HepG2 (cell line): ENCODE results near the gene TAS1R1. TPM values are rescaled to one million over a fixed set of nuclear protein-coding genes. Genes with fewer than 3 reads are reported as not detected.

Experiments used
- FOXA1 ChIP-seq, 2 experiments: fragments of 450-650 bp in 1 of 2; sonication (generic) in 1 of 2; formaldehyde crosslinking in 1 of 2; IDR thresholded peaks; 2 replicates each; pipeline versions ENCODE4 v1.4.0 to v1.6.1; 2016 to 2020; ENCODE audit warnings: missing genetic modification reagents in 1 of 2
- HOXA9 ChIP-seq: sonication (generic); formaldehyde crosslinking; IDR thresholded peaks from 2 replicates; pipeline ENCODE4 v1.8.1; 2022; ENCODE audit warnings: missing genetic modification reagents, mild to moderate bottlenecking, moderate library complexity, borderline replicate concordance
- ZFP62 ChIP-seq: sonication (generic); formaldehyde crosslinking; IDR thresholded peaks from 2 replicates; pipeline ENCODE4 v1.4.0; 2020; ENCODE audit warnings: missing genetic modification reagents
- ZNF337 ChIP-seq: sonication (generic); formaldehyde crosslinking; IDR thresholded peaks from 2 replicates; pipeline ENCODE4 v1.5.1; 2020; ENCODE audit warnings: missing genetic modification reagents, low read depth, mild to moderate bottlenecking, borderline replicate concordance
- ZNF367 ChIP-seq: sonication (generic); formaldehyde crosslinking; IDR thresholded peaks from 2 replicates; pipeline ENCODE4 v1.4.0; 2020; ENCODE audit warnings: missing genetic modification reagents, borderline replicate concordance
- ZNF562 ChIP-seq: sonication (generic); formaldehyde crosslinking; IDR thresholded peaks from 2 replicates; pipeline ENCODE4 v1.8.0; 2022; ENCODE audit warnings: missing genetic modification reagents, borderline replicate concordance
- ZNF747 ChIP-seq: sonication (generic); formaldehyde crosslinking; IDR thresholded peaks from 2 replicates; pipeline ENCODE4 v1.8.1; 2023; ENCODE audit warnings: missing genetic modification reagents, mild to moderate bottlenecking, borderline replicate concordance
- polyA plus RNA-seq, 8 experiments: library from polyadenylated mRNA; depleted of rRNA in 3 of 8; stranded (reverse) in 7 of 8; unstranded in 1 of 8; fragments of >200 nt; fragmentation: Illumina TruSeq in 4 of 8; extraction: Trizol in 4 of 8; gene quantifications; 2 replicates each; pipeline versions ENCODE4 v1.2.1 to v1.2.3, GENCODE V29; 2011 to 2016; ENCODE audit warnings: low read depth in 4 of 8, missing spikeins in 1 of 8, mixed read lengths in 1 of 8; ENCODE audit not compliant: insufficient read depth in 1 of 8
- total RNA-seq, 5 experiments: library from RNA; depleted of rRNA; stranded (reverse); fragments of >200 nt; fragmentation: Illumina TruSeq; extraction: Trizol; gene quantifications; 2 replicates each; pipeline ENCODE4 v1.2.3, GENCODE V29; 2016; ENCODE audit warnings: low read depth in 1 of 5
- TF ChIP-seq, protein P1 (sequence below): sonication (generic); formaldehyde crosslinking; IDR thresholded peaks from 2 replicates; pipeline ENCODE4 v1.5.0; 2020; ENCODE audit warnings: mild to moderate bottlenecking, missing genetic modification reagents
- TF ChIP-seq, protein P2 (sequence below): sonication (generic); formaldehyde crosslinking; IDR thresholded peaks from 2 replicates; pipeline ENCODE4 v1.9.0; 2022; ENCODE audit warnings: missing genetic modification reagents, mild to moderate bottlenecking, borderline replicate concordance
- TF ChIP-seq, protein P3 (sequence below): sonication (generic); formaldehyde crosslinking; IDR thresholded peaks from 2 replicates; pipeline ENCODE4 v1.5.0; 2020; ENCODE audit warnings: missing genetic modification reagents
- TF ChIP-seq, protein P4 (sequence below): sonication (generic); formaldehyde crosslinking; IDR thresholded peaks from 2 replicates; pipeline ENCODE4 v1.8.0; 2022; ENCODE audit warnings: mild to moderate bottlenecking, missing genetic modification reagents; ENCODE audit not compliant: insufficient replicate concordance
- TF ChIP-seq, protein P5 (sequence below): fragments of 450-650 bp; IDR thresholded peaks from 2 replicates; pipeline ENCODE4 v1.6.1; 2017; ENCODE audit warnings: mild to moderate bottlenecking

The TAS1R1 gene
- total and polyA plus RNA-seq, 2 of the 13 experiments (the other 11 are each of a cell fraction or from before 2014, with no cell fraction given), result 1.4 to 1.6 TPM

DNA sequence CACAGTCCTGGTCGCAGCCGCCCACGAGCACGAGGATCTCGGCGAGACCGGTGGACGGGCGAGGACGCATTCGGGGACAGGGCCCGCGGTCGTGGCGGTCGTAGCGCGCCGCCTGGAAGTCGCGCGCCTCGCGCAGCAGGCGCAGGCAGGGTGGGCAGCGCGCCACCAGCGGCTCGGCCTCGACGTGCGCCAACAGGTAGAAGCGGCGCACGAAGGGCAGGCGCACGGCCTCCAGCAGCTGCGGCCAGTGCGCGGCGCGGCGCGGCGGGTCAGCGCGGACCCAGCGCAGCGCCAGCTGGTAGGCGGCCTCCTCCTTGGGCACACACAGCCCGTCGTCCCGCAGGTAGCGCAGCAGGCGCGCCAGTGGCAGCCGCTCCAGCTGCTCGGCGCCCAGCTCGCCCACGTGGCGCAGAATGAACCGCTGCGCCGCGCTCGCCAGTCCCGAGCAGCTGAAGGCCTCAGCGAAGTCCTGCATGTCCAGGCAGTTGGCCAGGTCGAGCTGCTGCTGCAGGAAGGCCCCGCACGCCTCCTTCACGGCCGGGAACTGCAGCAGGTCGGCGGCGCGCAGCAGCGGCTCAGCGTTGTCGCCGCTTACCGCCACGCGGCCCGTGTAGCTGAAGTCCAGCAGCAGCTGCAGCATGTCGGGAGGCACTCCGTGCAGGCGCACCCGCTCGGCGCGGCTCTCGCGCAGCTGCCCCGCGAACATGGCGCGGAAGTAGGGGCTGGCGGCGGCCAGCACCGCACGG, 47.0 kb downstream of the TAS1R1 start (continued):
- TF ChIP-seq, protein P1, sequence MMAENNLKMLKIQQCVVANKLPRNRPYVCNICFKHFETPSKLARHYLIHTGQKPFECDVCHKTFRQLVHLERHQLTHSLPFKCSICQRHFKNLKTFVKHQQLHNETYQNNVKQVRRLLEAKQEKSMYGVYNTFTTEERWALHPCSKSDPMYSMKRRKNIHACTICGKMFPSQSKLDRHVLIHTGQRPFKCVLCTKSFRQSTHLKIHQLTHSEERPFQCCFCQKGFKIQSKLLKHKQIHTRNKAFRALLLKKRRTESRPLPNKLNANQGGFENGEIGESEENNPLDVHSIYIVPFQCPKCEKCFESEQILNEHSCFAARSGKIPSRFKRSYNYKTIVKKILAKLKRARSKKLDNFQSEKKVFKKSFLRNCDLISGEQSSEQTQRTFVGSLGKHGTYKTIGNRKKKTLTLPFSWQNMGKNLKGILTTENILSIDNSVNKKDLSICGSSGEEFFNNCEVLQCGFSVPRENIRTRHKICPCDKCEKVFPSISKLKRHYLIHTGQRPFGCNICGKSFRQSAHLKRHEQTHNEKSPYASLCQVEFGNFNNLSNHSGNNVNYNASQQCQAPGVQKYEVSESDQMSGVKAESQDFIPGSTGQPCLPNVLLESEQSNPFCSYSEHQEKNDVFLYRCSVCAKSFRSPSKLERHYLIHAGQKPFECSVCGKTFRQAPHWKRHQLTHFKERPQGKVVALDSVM (CRISPR knock-in tag), result peak; percentile 37; the same call in 1 of the 2 replicates
- TF ChIP-seq, protein P2, sequence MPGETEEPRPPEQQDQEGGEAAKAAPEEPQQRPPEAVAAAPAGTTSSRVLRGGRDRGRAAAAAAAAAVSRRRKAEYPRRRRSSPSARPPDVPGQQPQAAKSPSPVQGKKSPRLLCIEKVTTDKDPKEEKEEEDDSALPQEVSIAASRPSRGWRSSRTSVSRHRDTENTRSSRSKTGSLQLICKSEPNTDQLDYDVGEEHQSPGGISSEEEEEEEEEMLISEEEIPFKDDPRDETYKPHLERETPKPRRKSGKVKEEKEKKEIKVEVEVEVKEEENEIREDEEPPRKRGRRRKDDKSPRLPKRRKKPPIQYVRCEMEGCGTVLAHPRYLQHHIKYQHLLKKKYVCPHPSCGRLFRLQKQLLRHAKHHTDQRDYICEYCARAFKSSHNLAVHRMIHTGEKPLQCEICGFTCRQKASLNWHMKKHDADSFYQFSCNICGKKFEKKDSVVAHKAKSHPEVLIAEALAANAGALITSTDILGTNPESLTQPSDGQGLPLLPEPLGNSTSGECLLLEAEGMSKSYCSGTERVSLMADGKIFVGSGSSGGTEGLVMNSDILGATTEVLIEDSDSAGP (CRISPR knock-in tag), result peak; percentile 65
- TF ChIP-seq ZNF562 (no peak), ZNF747 (CRISPR knock-in tag) (no peak), HOXA9 (CRISPR knock-in tag) (no peak; the same call in 1 of the 2 replicates), ZFP62 (CRISPR knock-in tag) (no peak), ZNF367 (peak; percentile 69; the same call in 1 of the 2 replicates), FOXA1 (IDR thresholded peaks at IDR 0.05) (no peak), FOXA1 (CRISPR knock-in tag; IDR thresholded peaks at IDR 0.05) (no peak), ZNF337 (no peak)
- TF ChIP-seq, protein P3, sequence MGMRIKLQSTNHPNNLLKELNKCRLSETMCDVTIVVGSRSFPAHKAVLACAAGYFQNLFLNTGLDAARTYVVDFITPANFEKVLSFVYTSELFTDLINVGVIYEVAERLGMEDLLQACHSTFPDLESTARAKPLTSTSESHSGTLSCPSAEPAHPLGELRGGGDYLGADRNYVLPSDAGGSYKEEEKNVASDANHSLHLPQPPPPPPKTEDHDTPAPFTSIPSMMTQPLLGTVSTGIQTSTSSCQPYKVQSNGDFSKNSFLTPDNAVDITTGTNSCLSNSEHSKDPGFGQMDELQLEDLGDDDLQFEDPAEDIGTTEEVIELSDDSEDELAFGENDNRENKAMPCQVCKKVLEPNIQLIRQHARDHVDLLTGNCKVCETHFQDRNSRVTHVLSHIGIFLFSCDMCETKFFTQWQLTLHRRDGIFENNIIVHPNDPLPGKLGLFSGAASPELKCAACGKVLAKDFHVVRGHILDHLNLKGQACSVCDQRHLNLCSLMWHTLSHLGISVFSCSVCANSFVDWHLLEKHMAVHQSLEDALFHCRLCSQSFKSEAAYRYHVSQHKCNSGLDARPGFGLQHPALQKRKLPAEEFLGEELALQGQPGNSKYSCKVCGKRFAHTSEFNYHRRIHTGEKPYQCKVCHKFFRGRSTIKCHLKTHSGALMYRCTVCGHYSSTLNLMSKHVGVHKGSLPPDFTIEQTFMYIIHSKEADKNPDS (CRISPR knock-in tag), result peak; percentile 41; the same call in 1 of the 2 replicates
- TF ChIP-seq, protein P4, sequence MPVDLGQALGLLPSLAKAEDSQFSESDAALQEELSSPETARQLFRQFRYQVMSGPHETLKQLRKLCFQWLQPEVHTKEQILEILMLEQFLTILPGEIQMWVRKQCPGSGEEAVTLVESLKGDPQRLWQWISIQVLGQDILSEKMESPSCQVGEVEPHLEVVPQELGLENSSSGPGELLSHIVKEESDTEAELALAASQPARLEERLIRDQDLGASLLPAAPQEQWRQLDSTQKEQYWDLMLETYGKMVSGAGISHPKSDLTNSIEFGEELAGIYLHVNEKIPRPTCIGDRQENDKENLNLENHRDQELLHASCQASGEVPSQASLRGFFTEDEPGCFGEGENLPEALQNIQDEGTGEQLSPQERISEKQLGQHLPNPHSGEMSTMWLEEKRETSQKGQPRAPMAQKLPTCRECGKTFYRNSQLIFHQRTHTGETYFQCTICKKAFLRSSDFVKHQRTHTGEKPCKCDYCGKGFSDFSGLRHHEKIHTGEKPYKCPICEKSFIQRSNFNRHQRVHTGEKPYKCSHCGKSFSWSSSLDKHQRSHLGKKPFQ (CRISPR knock-in tag), result no peak
- TF ChIP-seq, protein P5, sequence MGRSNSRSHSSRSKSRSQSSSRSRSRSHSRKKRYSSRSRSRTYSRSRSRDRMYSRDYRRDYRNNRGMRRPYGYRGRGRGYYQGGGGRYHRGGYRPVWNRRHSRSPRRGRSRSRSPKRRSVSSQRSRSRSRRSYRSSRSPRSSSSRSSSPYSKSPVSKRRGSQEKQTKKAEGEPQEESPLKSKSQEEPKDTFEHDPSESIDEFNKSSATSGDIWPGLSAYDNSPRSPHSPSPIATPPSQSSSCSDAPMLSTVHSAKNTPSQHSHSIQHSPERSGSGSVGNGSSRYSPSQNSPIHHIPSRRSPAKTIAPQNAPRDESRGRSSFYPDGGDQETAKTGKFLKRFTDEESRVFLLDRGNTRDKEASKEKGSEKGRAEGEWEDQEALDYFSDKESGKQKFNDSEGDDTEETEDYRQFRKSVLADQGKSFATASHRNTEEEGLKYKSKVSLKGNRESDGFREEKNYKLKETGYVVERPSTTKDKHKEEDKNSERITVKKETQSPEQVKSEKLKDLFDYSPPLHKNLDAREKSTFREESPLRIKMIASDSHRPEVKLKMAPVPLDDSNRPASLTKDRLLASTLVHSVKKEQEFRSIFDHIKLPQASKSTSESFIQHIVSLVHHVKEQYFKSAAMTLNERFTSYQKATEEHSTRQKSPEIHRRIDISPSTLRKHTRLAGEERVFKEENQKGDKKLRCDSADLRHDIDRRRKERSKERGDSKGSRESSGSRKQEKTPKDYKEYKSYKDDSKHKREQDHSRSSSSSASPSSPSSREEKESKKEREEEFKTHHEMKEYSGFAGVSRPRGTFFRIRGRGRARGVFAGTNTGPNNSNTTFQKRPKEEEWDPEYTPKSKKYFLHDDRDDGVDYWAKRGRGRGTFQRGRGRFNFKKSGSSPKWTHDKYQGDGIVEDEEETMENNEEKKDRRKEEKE, result no peak
